OCI-M1 (cell line): ENCODE data around the gene ATXN10.
"Not testable (repeated sequence)": the region's sequence is repeated elsewhere in the genome, so short reads cannot be mapped to it uniquely, and the experiment has no call there.

ENCODE experiments used
- DNase-seq: peaks from one replicate; lab custom pipeline; 2025; lab: John Stamatoyannopoulos, UW

The ATXN10 gene

GRCh38 chr22:45671783-45672563, at the start of gene ATXN10:
Gene ATXN10, plus strand, starts transcription at chr22:45671834. Its CDS starts 230 bp downstream, at chr22:45672064.
- peak; percentile 81 for DNase-seq

GRCh38 chr22:45621836-45622600, 49.6 kb upstream of the ATXN10 start:
- no peak for DNase-seq

GRCh38 chr22:45623464-45624145, 48.0 kb upstream of the ATXN10 start:
- not testable (repeated sequence) for DNase-seq

- no peak for DNase-seq
Measured at GRCh38 chr22:45626198-45626651, 45.4 kb upstream of the ATXN10 start.

- DNase-seq, result no peak
Measured at GRCh38 chr22:45627489-45628233, 44.0 kb upstream of the ATXN10 start.

GRCh38 chr22:45628515-45628914, 43.1 kb upstream of the ATXN10 start:
- no peak for DNase-seq

- DNase-seq, result no peak
Measured at GRCh38 chr22:45629469-45630089, 42.1 kb upstream of the ATXN10 start.

- no peak for DNase-seq
Measured at GRCh38 chr22:45630436-45630835, 41.2 kb upstream of the ATXN10 start.

GRCh38 chr22:45631140-45631840, 40.3 kb upstream of the ATXN10 start:
- DNase-seq, result no peak

GRCh38 chr22:45631841-45632238, 39.8 kb upstream of the ATXN10 start:
- no peak for DNase-seq

- DNase-seq, result no peak
Measured at GRCh38 chr22:45632791-45633515, 38.7 kb upstream of the ATXN10 start.

- peak; percentile 62 for DNase-seq
Measured at GRCh38 chr22:45636683-45637082, 35.0 kb upstream of the ATXN10 start.

- DNase-seq, result no peak
Measured at GRCh38 chr22:45638197-45638596, 33.4 kb upstream of the ATXN10 start.

GRCh38 chr22:45638834-45639746, 32.5 kb upstream of the ATXN10 start:
- peak; percentile 39 for DNase-seq

- DNase-seq, result no peak
Measured at GRCh38 chr22:45639747-45640102, 31.9 kb upstream of the ATXN10 start.

GRCh38 chr22:45640291-45640940, 31.2 kb upstream of the ATXN10 start:
- DNase-seq, result no peak

- DNase-seq, result no peak
Measured at GRCh38 chr22:45640941-45641621, 30.6 kb upstream of the ATXN10 start.

- peak; percentile 87 for DNase-seq
Measured at GRCh38 chr22:45642986-45643385, 28.6 kb upstream of the ATXN10 start.
